Measurements from ENCODE around the gene EEF1A2.

DNA sequence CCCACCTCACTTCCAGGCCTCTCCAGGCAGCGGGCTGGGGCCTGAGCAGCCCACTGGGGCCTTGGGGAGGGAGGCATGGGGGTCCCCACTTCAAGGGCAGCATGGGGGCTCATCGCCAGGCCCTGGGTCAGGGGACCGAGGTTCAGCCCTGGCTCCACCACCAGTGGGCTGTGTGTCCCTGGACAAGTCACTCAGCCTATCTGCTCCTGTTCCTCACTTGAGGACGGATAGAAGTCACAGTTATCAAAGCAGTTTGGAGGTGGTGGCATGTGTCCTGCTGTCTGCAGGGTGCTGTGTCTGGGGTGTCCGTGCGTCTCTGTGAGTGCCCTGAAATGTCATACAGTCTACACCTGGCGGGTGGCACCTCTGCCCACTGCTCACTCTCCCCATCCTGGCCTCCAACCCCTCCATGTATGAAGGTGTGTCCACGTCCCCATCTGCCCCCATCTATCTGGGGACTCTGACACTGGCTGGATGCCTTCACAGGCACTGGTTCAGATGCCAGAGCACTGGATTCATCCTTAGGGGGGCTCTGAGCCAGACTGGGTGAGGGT lies 3.6 kb downstream of the EEF1A2 start:
- TF ChIP-seq, protein P1, sequence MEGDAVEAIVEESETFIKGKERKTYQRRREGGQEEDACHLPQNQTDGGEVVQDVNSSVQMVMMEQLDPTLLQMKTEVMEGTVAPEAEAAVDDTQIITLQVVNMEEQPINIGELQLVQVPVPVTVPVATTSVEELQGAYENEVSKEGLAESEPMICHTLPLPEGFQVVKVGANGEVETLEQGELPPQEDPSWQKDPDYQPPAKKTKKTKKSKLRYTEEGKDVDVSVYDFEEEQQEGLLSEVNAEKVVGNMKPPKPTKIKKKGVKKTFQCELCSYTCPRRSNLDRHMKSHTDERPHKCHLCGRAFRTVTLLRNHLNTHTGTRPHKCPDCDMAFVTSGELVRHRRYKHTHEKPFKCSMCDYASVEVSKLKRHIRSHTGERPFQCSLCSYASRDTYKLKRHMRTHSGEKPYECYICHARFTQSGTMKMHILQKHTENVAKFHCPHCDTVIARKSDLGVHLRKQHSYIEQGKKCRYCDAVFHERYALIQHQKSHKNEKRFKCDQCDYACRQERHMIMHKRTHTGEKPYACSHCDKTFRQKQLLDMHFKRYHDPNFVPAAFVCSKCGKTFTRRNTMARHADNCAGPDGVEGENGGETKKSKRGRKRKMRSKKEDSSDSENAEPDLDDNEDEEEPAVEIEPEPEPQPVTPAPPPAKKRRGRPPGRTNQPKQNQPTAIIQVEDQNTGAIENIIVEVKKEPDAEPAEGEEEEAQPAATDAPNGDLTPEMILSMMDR (IDR thresholded peaks at IDR 0.05; ENCODE audit: insufficient read depth, low read depth, low read length): no peak
- TF ChIP-seq EZH2 (IDR thresholded peaks at IDR 0.05; ENCODE audit: insufficient read depth, low read length): no peak

Measured in astrocyte (in vitro differentiated cells and primary cell).